Panc1 (cell line): Measurements from ENCODE around the gene PRKCB. TPM values are rescaled to one million over a fixed set of nuclear protein-coding genes. Genes with fewer than 3 reads are reported as not detected.

Source experiments
- ATAC-seq: fragments of 200-7000 bp; cut with Tn5 transposase; 2 replicates; pipeline ENCODE4 v1.9.1; 2020; ENCODE audit warnings: mild to moderate bottlenecking, moderate library complexity
- BruUV-seq: library from RNA; stranded (reverse); fragments of 400-500 nt; replicated peaks from 2 replicates; lab custom pipeline; 2021; lab: Mats Ljungman, UMichigan
- CTCF ChIA-PET: fragments of 300-600 bp; sonication (Branson Sonifier 250); formaldehyde crosslinking; loops from one replicate; lab custom pipeline; 2022; ENCODE audit warnings: antibody characterized with exemption; lab: Charles Lee
- POLR2A ChIA-PET: fragments of 300-600 bp; sonication (Branson Sonifier 250); formaldehyde crosslinking; loops from one replicate; lab custom pipeline; 2022; ENCODE audit warnings: antibody characterized with exemption; lab: Charles Lee
- DNase-seq: peaks from one replicate; pipeline ENCODE4 v3.0.0-alpha.2; 2010; ENCODE audit warnings: low read depth, low spot score
- H3K27ac ChIP-seq: 2 replicates; pipeline ENCODE4 v1.5.1; 2011; ENCODE audit warnings: mild to moderate bottlenecking, low read length, inconsistent platforms
- H3K27me3 ChIP-seq: fragments of 200-500 bp; sonication (Bioruptor generic); 2 replicates; pipeline ENCODE4 v1.6.0; 2014; ENCODE audit warnings: low read length, inconsistent platforms; ENCODE audit not compliant: control insufficient read depth, insufficient read depth
- H3K36me3 ChIP-seq: fragments of 200-500 bp; sonication (Bioruptor generic); 2 replicates; pipeline ENCODE4 v1.5.1; 2014; ENCODE audit warnings: inconsistent platforms, mild to moderate bottlenecking, low read length, moderate library complexity; ENCODE audit not compliant: control insufficient read depth, insufficient read depth
- H3K4me1 ChIP-seq: 2 replicates; pipeline ENCODE4 v1.5.1; 2011; ENCODE audit warnings: inconsistent platforms, mild to moderate bottlenecking, low read length, moderate library complexity; ENCODE audit not compliant: control insufficient read depth, insufficient read depth
- H3K4me3 ChIP-seq, 2 experiments: 2 replicates each; pipeline ENCODE4 v1.5.1; 2011 to 2012; ENCODE audit warnings: low read depth in 2 of 2, low read length in 2 of 2, mild to moderate bottlenecking in 2 of 2, inconsistent platforms in 1 of 2, moderate library complexity in 1 of 2
- H3K9me3 ChIP-seq: fragments of 200-500 bp; sonication (Bioruptor generic); 2 replicates; pipeline ENCODE4 v1.5.1; 2014; ENCODE audit warnings: low read depth, mild to moderate bottlenecking, inconsistent platforms, low read length, moderate library complexity; ENCODE audit not compliant: control insufficient read depth, insufficient read depth
- POLR2AphosphoS5 ChIP-seq: IDR thresholded peaks from 2 replicates; pipeline ENCODE4 v1.6.1; 2012; ENCODE audit warnings: mild to moderate bottlenecking, low read depth, low read length, moderate library complexity
- SIN3A ChIP-seq: IDR thresholded peaks from 2 replicates; pipeline ENCODE4 v1.6.1; 2012; ENCODE audit warnings: low read depth, mild to moderate bottlenecking, low read length, moderate library complexity, borderline replicate concordance; ENCODE audit not compliant: insufficient read depth
- TCF7L2 ChIP-seq: IDR thresholded peaks from 2 replicates; pipeline ENCODE4 v1.6.1; 2011; ENCODE audit warnings: mild to moderate bottlenecking, low read depth, low read length, inconsistent platforms
- in situ Hi-C: cut with HindIII; loops from 2 replicates; pipeline ENCODE4 v1.10.0; 2016; ENCODE audit warnings: low sequenced_read_pairs, low pct_unique_long_range_greater_than_20kb
- intact Hi-C: fragments of 100-400 bp; cut with micrococcal nuclease; formaldehyde crosslinking; loops from one replicate; pipeline ENCODE4 v1.10.0; 2022; ENCODE audit not compliant: unreplicated experiment
- total RNA-seq: library from RNA; stranded (reverse); gene quantifications from one replicate; pipeline ENCODE4 v1.2.1, GENCODE V29; 2021; ENCODE audit not compliant: unreplicated experiment
- TF ChIP-seq, protein P1 (sequence below), 2 experiments: IDR thresholded peaks; 2 replicates each; pipeline ENCODE4 v1.6.1; 2011 to 2012; ENCODE audit warnings: low read depth in 2 of 2, control low read depth in 1 of 2, low read length in 1 of 2, mild to moderate bottlenecking in 1 of 2, moderate library complexity in 1 of 2; ENCODE audit not compliant: insufficient read depth in 1 of 2
- TF ChIP-seq, protein P2 (sequence below): fragments of 450-650 bp; IDR thresholded peaks from 2 replicates; pipeline ENCODE4 v1.5.1; 2017; ENCODE audit warnings: mild to moderate bottlenecking

Gene PRKCB
- total RNA-seq, 1 experiment from 2014 or later: 0.41 TPM

DNA sequence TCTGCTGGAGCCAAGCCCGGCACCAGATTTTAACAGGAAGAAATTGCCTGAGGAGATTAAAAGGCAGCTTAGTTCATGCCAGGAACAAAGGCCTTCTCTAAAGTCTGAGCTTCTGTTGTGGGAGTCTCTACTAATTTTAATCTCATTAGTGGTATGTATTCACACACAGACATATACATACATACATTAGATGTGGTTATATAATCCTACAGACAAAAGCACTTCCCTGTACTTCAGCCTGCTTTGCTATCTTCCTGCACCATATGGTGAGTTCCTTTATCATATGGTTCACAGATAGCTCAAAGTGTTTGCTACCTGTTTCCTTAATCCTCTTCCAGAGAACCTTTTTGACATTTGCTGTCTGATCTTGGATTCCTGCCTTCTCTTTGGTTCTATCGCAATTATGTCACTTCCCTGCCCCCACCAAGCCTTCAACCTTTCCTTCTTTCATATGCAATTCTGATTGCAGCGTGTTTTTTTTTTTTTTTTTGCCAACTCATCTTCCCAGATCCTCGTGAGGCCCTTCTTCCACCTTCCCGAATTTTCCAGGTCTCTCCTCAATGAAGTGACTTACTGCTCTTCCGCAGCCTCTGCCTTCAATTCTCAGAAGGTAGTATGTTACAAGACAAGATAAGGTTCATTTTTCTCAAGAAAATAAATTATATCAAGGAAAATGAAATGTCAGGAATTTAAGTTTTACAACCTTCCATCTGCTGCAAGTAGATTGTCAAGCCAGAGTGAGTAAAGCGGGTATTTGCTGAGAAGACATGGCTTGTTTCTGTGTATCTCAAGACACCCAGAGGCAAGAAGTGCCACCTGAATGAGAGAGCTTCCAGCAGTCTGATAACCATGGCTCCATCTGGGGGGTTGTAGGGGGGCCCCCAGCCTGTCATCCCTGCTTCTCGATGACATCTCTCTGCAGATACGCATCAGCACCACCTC, 300.1 kb downstream of the PRKCB start:
- POLR2A ChIA-PET: no interaction called here
- no peak for ATAC-seq
- H3K36me3 ChIP-seq: no peaks in the 10 kb centered on the region
- H3K9me3 ChIP-seq: no peaks in the 10 kb centered on the region
- CTCF ChIA-PET: interaction anchor here (0.6 kb wide), 1 partner anchor 250 kb away, joined by 8 read pairs; no protein-coding TSS in a partner anchor
- H3K27ac ChIP-seq: no peak overlapping the region
- no TSS peak for BruUV-seq
- intact Hi-C loops (no loop called here), in situ Hi-C loops (no loop called here)
- H3K4me1 ChIP-seq: no peaks in the 10 kb centered on the region
- no peaks in the 10 kb centered on the region; the same call in 1 of the 2 replicates for H3K27me3 ChIP-seq
- no peak for DNase-seq
- TF ChIP-seq, protein P1, sequence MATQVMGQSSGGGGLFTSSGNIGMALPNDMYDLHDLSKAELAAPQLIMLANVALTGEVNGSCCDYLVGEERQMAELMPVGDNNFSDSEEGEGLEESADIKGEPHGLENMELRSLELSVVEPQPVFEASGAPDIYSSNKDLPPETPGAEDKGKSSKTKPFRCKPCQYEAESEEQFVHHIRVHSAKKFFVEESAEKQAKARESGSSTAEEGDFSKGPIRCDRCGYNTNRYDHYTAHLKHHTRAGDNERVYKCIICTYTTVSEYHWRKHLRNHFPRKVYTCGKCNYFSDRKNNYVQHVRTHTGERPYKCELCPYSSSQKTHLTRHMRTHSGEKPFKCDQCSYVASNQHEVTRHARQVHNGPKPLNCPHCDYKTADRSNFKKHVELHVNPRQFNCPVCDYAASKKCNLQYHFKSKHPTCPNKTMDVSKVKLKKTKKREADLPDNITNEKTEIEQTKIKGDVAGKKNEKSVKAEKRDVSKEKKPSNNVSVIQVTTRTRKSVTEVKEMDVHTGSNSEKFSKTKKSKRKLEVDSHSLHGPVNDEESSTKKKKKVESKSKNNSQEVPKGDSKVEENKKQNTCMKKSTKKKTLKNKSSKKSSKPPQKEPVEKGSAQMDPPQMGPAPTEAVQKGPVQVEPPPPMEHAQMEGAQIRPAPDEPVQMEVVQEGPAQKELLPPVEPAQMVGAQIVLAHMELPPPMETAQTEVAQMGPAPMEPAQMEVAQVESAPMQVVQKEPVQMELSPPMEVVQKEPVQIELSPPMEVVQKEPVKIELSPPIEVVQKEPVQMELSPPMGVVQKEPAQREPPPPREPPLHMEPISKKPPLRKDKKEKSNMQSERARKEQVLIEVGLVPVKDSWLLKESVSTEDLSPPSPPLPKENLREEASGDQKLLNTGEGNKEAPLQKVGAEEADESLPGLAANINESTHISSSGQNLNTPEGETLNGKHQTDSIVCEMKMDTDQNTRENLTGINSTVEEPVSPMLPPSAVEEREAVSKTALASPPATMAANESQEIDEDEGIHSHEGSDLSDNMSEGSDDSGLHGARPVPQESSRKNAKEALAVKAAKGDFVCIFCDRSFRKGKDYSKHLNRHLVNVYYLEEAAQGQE (IDR thresholded peaks at IDR 0.05; ENCODE audit: insufficient read depth in 1 of 2, low read depth in 2 of 2, low read length in 1 of 2): no peak
- TF ChIP-seq, protein P2, sequence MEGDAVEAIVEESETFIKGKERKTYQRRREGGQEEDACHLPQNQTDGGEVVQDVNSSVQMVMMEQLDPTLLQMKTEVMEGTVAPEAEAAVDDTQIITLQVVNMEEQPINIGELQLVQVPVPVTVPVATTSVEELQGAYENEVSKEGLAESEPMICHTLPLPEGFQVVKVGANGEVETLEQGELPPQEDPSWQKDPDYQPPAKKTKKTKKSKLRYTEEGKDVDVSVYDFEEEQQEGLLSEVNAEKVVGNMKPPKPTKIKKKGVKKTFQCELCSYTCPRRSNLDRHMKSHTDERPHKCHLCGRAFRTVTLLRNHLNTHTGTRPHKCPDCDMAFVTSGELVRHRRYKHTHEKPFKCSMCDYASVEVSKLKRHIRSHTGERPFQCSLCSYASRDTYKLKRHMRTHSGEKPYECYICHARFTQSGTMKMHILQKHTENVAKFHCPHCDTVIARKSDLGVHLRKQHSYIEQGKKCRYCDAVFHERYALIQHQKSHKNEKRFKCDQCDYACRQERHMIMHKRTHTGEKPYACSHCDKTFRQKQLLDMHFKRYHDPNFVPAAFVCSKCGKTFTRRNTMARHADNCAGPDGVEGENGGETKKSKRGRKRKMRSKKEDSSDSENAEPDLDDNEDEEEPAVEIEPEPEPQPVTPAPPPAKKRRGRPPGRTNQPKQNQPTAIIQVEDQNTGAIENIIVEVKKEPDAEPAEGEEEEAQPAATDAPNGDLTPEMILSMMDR: no peak
- TF ChIP-seq SIN3A: no peak
- TF ChIP-seq TCF7L2: no peak
- no peak for TF ChIP-seq POLR2AphosphoS5
- H3K4me3 ChIP-seq: no peak overlapping the region

DNA sequence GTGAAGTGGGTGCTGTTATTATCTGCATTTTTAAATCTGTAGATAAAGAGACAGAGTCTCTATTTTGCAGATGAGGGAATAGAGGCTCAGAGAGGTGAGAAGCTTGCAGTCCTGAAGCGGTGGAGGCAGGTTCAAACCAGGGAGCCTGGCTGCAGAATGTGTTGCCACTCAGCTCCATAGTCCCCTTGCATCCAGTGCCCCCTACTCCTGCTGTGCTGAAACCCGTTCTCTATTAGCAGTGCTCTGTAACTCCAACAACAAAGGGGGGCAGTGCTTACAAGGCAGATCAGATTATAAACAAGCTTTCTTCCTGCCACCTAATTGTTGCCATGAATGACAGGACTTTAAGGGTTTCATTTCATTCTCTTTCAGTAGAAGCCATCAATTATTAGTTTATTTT, 302.2 kb downstream of the PRKCB start:
- ChIA-PET CTCF (no interaction called here), POLR2A (no interaction called here)
- H3K27me3 ChIP-seq: no peaks in the 10 kb centered on the region
- H3K4me1 ChIP-seq: no peaks in the 10 kb centered on the region
- H3K9me3 ChIP-seq: no peaks in the 10 kb centered on the region
- no peak overlapping the region for H3K27ac ChIP-seq
- in situ Hi-C loops: no loop called here
- intact Hi-C loops: no loop called here
- TF ChIP-seq, protein P2: no peak
- TF ChIP-seq TCF7L2 (no peak), SIN3A (no peak), POLR2AphosphoS5 (no peak)
- TF ChIP-seq, protein P1 (IDR thresholded peaks at IDR 0.05; ENCODE audit: insufficient read depth in 1 of 2, low read depth in 2 of 2, low read length in 1 of 2): no peak
- BruUV-seq: no TSS peak
- ATAC-seq: no peak
- H3K36me3 ChIP-seq: no peaks in the 10 kb centered on the region
- DNase-seq: no peak
- H3K4me3 ChIP-seq: no peak overlapping the region
